ENCODE results near the gene MKX.

The MKX gene

DNA sequence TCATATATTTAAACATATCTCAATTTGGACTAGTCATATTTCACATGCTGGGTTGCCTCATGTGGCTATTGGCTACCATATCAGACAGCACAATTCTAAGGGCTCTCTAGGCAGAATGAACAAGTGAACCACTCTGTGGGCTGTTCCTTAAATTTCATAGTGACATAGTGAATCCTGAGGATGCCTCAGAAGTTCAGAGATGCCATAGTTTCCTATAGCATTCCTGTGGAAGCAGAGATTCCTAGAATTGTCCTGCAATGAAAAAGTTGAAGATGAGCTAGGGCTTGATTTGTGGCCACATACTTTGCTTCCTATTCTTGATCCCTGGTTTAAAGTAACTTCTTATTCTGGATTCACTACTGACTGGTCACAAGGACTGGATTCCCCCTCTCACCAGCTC is 35.6 kb downstream of the MKX start:
- DNase-seq (ENCODE audit: low read depth), result no peak
- TF ChIP-seq, protein P1, sequence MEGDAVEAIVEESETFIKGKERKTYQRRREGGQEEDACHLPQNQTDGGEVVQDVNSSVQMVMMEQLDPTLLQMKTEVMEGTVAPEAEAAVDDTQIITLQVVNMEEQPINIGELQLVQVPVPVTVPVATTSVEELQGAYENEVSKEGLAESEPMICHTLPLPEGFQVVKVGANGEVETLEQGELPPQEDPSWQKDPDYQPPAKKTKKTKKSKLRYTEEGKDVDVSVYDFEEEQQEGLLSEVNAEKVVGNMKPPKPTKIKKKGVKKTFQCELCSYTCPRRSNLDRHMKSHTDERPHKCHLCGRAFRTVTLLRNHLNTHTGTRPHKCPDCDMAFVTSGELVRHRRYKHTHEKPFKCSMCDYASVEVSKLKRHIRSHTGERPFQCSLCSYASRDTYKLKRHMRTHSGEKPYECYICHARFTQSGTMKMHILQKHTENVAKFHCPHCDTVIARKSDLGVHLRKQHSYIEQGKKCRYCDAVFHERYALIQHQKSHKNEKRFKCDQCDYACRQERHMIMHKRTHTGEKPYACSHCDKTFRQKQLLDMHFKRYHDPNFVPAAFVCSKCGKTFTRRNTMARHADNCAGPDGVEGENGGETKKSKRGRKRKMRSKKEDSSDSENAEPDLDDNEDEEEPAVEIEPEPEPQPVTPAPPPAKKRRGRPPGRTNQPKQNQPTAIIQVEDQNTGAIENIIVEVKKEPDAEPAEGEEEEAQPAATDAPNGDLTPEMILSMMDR (IDR thresholded peaks at IDR 0.05; ENCODE audit: low read depth, low read length, missing control alignments), result no peak
- H3K4me3 ChIP-seq (ENCODE audit: low read depth, low read length), result no peak overlapping the region

- TF ChIP-seq, protein P1 (IDR thresholded peaks at IDR 0.05; ENCODE audit: low read depth, low read length, missing control alignments), result no peak
- no peak overlapping the region for H3K4me3 ChIP-seq (ENCODE audit: low read depth, low read length)
- no peak for DNase-seq (ENCODE audit: low read depth)
These were observed 36.3 kb downstream of the MKX start for GRCh38 chr10:27709304-27709703.

- TF ChIP-seq, protein P1 (IDR thresholded peaks at IDR 0.05; ENCODE audit: low read depth, low read length, missing control alignments), result no peak
- no peak for DNase-seq (ENCODE audit: low read depth)
- H3K4me3 ChIP-seq (ENCODE audit: low read depth, low read length), result no peak overlapping the region
These were observed 43.6 kb downstream of the MKX start for GRCh38 chr10:27701938-27702537.

- no peak for DNase-seq (ENCODE audit: low read depth)
- H3K4me3 ChIP-seq (ENCODE audit: low read depth, low read length), result no peak overlapping the region
- TF ChIP-seq, protein P1 (IDR thresholded peaks at IDR 0.05; ENCODE audit: low read depth, low read length, missing control alignments), result no peak
These were observed 45.8 kb downstream of the MKX start for GRCh38 chr10:27699776-27700175.

GRCh38 chr10:27698961-27699360 is 46.7 kb downstream of the MKX start:
- TF ChIP-seq, protein P1 (IDR thresholded peaks at IDR 0.05; ENCODE audit: low read depth, low read length, missing control alignments), result no peak
- no peak for DNase-seq (ENCODE audit: low read depth)
- H3K4me3 ChIP-seq (ENCODE audit: low read depth, low read length), result no peak overlapping the region

DNA sequence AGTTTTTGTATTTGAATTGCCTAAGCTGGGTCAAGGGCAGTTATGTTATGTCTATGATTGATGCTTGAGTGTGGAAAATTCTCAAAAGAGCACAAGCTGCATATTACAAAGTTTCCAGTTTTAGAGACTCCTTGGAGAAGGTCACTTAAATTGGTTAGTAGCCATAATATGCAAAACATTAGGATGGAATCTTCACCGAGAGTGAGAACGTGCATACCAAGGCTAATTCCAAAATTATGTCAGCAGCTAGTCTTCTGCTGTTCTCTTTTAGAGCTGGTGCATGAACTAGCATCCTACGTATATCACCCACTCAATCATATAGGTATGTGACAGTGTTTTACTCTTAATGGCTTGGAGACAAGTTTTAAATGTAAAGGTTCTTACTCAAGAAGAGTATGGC is 49.2 kb downstream of the MKX start:
- no peak overlapping the region for H3K4me3 ChIP-seq (ENCODE audit: low read depth, low read length)
- DNase-seq (ENCODE audit: low read depth), result no peak
- TF ChIP-seq, protein P1 (IDR thresholded peaks at IDR 0.05; ENCODE audit: low read depth, low read length, missing control alignments), result no peak

GRCh38 chr10:27695706-27696105 is 49.9 kb downstream of the MKX start:
- TF ChIP-seq, protein P1 (IDR thresholded peaks at IDR 0.05; ENCODE audit: low read depth, low read length, missing control alignments), result no peak
- no peak for DNase-seq (ENCODE audit: low read depth)
- no peak overlapping the region for H3K4me3 ChIP-seq (ENCODE audit: low read depth, low read length)

All from GM12864 (cell line).